Measurements from ENCODE around the gene NRF1.

NRF1 gene

GRCh38 chr7:129686063-129686462 lies 74.5 kb downstream of the NRF1 start:
- DNase-seq (ENCODE audit: low spot score) = no peak

DNA sequence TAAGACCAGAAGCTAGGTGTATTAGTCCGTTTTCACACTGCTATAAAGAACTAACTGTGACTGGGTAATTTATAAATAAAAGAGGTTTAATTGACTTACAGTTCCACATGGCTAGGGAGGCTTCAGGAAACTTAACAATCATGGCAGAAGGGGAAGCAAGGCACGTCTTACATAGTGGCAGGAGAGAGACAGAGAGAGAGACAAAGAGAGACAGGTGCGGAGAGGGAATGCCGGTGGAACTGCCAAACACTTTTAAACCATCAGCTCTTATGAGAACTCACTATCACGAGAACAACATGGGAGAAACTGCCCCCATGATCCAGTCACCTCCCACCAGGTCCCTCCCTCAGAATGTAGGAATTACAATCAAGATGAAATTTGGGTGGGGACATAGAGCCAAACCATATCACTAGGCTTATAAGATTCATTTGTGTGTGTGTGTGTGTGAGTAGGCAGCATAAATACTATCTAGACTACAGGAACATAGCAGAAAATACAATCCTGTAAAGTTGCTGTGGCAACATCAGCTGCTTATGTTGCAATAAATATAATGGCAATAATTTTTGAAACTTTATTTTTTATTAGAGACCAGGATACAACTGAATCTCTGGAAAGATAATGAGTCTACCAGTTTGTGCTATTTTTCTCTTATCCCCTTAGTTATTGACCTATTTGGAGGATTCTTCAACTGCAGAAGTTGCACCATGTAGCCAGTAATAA lies 77.1 kb downstream of the NRF1 start:
- DNase-seq (ENCODE audit: low spot score) = no peak

- no peak for DNase-seq (ENCODE audit: low spot score)
These were observed 78.6 kb downstream of the NRF1 start for GRCh38 chr7:129689995-129690581.

DNA sequence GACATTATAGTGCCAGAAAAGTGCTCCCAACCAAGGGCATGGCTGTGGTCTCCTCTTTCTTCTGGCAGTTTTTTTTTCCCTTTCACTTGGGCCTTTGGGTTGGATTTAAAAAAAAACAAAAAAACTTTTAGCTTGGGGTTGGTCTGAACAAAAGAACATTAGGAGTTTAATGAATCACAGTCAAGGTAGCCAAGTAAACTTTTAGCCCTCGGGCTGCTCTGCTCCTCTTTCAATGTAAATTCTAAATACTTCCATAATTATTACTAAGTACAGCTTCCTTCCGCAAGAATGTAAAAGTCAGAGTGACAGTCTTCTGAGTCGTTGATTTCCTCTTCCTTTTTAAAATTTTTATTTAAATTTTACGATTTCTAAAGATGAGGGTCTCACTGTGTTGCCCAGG lies 79.2 kb downstream of the NRF1 start:
- no peak for DNase-seq (ENCODE audit: low spot score)

DNA sequence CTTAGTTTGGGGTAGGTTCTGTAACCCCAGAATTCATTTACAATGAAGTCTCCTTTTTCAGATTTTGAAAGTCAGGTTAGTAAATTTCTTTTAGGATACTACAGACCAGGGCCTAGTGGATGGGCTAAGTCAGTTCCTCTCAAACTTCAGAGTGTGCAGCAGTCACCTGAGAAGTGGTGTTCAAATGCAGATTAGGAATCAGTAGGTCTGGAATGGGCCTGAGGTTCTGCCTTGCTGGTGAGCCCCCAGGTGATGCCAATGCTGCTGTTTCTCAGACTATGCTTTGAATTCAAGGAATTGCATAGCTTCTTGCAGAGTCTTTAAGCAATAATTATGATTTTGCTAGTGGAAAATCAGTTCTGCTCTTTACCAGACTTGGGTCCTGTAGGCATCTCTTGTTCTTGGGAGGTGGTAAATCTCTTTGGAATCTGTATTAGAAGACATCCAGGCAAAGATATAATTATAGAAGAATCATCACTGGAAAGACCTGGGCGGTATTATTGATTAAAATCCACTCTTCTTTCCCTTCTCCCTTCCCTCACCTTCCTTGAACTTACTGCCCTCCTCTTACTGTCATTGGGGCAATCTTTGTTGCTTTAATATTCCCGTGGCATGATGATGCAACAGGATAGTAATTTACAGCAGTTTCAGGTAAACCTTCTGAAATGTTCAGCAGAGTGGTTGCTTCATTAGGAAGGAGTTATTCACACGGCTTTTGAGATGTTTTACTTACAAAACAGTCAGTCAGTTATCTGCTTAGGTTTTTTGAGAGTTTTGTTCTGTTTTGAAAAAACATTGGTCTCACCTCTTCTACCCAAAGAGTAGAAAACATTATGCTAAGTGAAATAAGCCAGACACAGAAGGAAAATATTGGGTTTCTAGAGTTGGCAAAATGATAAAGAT lies 87.2 kb downstream of the NRF1 start:
- DNase-seq (ENCODE audit: low spot score) = no peak

DNA sequence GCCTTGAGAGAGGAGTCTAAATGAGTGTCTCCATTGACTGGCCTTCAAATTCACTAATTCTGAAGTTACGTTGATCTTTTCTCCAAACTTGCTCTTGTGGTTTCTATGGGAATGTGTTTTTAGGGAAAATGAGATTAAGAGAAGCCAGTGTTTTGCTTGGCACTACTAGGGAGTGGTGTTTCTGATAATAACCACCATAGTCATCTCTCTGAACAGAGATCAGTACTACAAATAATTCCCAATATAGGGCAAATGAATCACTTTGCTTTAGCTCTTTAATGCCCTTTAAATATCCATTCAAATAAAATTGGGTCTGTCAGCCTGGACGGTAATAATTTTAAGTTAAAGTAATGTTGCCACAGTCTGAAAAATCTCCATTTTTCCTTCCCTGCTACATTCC lies 90.8 kb downstream of the NRF1 start:
- no peak for DNase-seq (ENCODE audit: low spot score)

GRCh38 chr7:129702761-129703338 lies 91.3 kb downstream of the NRF1 start:
- DNase-seq (ENCODE audit: low spot score) = no peak

- DNase-seq (ENCODE audit: low spot score) = no peak
These were observed 92.2 kb downstream of the NRF1 start for GRCh38 chr7:129703751-129704150.

GRCh38 chr7:129707910-129708499 lies 96.5 kb downstream of the NRF1 start:
- DNase-seq (ENCODE audit: low spot score) = no peak

- no peak for DNase-seq (ENCODE audit: low spot score)
These were observed 102.0 kb downstream of the NRF1 start for GRCh38 chr7:129713544-129713943.

DNA sequence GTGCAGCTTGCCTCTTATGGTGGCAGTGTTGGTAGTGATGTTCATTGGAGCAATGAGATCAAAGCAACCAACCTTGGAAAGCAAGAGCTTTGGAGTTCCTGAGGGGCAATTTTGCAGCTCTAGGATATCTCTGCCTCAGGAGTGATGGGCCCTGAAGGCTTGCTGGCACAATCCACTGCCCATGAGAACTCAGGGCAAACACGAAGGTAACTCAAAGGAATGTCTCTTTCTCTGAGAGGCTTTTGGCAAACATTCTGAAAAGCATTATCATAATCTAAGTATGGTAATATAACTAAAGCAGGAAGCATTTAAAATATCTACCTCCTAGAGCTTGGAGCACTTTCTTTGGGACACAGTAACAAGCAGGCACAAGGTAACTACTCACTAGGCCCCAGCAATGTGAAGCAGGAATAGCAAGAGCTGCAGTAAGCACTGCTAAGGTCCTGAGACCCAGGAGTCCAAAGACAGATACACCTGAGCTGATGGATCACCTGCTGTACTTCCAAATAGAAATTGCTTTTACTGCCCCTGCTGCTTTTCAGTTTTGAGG lies 103.1 kb downstream of the NRF1 start:
- DNase-seq (ENCODE audit: low spot score) = no peak

DNA sequence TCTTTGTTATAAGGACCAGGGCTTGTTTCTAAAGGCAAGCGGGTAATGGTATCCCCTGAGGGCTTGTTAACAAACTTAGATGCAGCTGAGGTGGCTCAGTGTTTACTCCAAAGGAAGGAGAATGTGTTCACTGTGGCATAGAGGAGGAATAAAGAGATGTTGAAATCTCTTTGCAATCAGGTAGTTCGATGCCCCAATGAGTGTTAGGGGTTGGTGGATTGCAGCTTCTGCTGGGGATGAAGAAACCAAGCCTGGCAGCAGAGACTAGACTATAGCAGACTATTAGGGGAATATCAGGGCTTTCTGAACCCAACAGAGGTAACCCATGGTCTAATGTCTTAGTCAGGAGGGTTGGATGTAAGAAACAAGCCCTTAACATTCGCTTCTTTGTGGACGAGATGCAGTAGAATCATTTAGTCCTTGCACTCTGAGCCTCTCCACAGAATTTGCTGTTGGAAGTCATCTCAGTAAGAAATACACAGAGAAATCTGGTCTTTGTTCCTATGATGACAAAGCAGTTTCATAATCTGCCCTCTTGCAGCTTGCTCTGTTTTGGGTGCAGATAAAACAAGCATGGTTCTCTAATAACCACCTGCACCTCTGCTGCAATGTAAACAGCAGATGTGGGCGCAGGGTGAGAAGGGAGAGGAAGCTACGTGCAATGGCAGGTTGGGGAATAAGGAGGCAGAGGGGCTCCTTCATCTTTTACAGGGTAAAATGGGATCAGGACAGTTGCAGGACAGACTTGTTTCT lies 108.6 kb downstream of the NRF1 start:
- DNase-seq (ENCODE audit: low spot score) = peak; percentile 44

GRCh38 chr7:129721068-129721467 lies 109.5 kb downstream of the NRF1 start:
- DNase-seq (ENCODE audit: low spot score) = no peak

DNA sequence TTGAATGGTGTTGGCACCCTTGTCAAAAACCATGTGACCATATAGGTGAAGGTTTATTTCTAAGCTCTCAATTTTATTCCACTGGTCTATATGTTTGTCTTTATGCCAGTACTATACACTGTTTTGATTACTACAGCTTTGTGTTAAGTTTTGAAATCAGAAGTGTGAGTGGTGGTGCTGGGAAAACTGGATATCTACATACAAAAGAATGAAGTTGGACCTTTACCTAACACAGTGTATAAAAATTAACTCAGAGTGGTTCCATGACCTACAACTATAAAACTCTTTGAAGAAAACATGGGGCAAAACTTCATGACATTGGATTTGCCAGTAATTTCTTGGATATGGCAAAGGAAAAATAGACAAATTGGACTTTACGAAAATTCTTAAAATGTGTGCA lies 112.2 kb downstream of the NRF1 start:
- DNase-seq (ENCODE audit: low spot score) = no peak

DNA sequence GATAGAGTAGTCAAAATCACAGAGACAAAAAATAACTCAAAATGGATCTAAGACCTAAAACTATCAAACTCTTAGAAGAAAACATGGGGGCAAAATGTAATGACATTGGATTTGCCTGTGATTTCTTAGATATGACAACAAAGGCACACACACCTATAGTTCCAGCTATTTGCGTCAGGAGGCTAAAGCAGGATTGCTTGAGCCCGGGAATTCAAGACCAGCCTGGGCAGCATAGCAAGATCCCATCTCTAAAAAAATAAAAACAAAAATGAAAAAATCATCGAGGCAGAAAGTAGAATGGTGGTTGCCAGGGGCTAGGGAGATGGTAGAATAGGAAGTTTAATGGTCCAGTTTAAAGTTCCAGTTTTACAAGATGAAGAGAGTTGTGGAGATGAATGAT lies 113.3 kb downstream of the NRF1 start:
- DNase-seq (ENCODE audit: low spot score) = no peak

GRCh38 chr7:129728875-129729467 lies 117.5 kb downstream of the NRF1 start:
- no peak for DNase-seq (ENCODE audit: low spot score)

- DNase-seq (ENCODE audit: low spot score) = no peak
These were observed 118.0 kb downstream of the NRF1 start for GRCh38 chr7:129729511-129729910.

DNA sequence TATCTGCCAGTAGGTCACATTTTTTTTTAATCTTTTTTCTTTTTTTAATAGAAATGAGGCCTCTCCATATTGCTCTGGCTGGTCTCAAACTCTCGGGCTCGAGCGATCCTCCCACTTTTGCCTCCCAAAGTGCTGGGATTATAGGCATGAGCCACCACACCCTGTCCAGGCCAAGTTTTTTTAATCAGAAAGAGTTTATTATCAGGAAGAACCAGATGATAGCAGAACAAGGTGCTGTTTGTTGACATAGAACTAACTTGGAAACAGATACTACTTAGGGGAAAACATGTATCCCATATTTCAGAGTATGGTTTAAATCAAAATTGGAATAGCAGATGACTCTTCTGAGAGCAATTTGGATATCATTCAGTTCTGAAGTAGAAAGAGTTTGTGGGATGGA lies 118.6 kb downstream of the NRF1 start:
- no peak for DNase-seq (ENCODE audit: low spot score)

- no peak for DNase-seq (ENCODE audit: low spot score)
These were observed 122.9 kb downstream of the NRF1 start for GRCh38 chr7:129734400-129734799.

DNA sequence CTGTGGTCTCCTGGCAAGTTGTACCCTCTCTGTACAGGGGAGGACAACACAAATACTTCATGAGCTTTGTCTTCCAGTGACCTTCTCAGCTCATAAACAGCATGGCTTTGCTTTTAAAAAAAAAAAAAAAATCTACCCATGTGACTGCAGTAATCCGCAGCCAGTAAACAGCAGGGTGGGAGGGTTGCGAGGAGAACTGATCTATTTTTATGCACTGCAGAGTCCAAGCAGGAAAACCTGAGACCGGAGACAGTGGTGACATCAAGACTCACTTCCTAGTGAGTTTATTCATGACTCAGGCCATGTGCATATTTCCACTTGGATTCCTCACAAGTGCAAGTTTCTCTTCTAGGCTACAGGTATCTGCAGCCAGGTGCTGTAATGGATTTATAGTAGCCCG lies 127.9 kb downstream of the NRF1 start:
- DNase-seq (ENCODE audit: low spot score) = no peak

Measured in hematopoietic multipotent progenitor cell treated with erythropoietin and hydrocortisone succinate and interleukin-3 and kit ligand, for 15 days (in vitro differentiated cells).